Endothelial cell (in vitro differentiated cells): ENCODE data around the gene ADD2. TPM values are rescaled to one million over a fixed set of nuclear protein-coding genes. Genes with fewer than 3 reads are reported as not detected.

Experiments
- DNase-seq: peaks from one replicate; pipeline ENCODE4 v3.0.0; 2021; ENCODE audit warnings: low spot score
- H3K27ac Mint-ChIP-seq: one replicate; pipeline ENCODE4 v1.8.0; 2021; ENCODE audit warnings: mixed read lengths, inconsistent platforms; ENCODE audit not compliant: unreplicated experiment
- H3K27me3 Mint-ChIP-seq: one replicate; pipeline ENCODE4 v1.8.0; 2021; ENCODE audit warnings: mild to moderate bottlenecking, moderate library complexity, mixed read lengths, inconsistent platforms; ENCODE audit not compliant: unreplicated experiment
- H3K36me3 Mint-ChIP-seq: one replicate; pipeline ENCODE4 v1.8.0; 2021; ENCODE audit warnings: mild to moderate bottlenecking, low read depth, mixed read lengths, inconsistent platforms; ENCODE audit not compliant: unreplicated experiment
- H3K4me1 Mint-ChIP-seq: one replicate; pipeline ENCODE4 v1.8.0; 2021; ENCODE audit warnings: mild to moderate bottlenecking, mixed read lengths, inconsistent platforms; ENCODE audit not compliant: unreplicated experiment
- H3K4me3 Mint-ChIP-seq: one replicate; pipeline ENCODE4 v1.8.0; 2021; ENCODE audit warnings: mild to moderate bottlenecking, mixed read lengths, inconsistent platforms; ENCODE audit not compliant: unreplicated experiment
- H3K9me3 Mint-ChIP-seq: one replicate; pipeline ENCODE4 v1.8.0; 2021; ENCODE audit warnings: mixed read lengths, inconsistent platforms; ENCODE audit not compliant: unreplicated experiment
- total RNA-seq: library from RNA; stranded (reverse); fragmentation: NEBNext Ultra II Directional; extraction: Animal tissue kit (Norgen Biotek cat#: 25700); gene quantifications from one replicate; pipeline ENCODE4 v1.2.1, GENCODE V29; 2021; ENCODE audit not compliant: unreplicated experiment
- TF ChIP-seq, protein P1 (sequence below): fragments of 200-600 bp; sonication (generic); IDR thresholded peaks from one replicate; pipeline ENCODE4 v1.5.0; 2021; ENCODE audit warnings: antibody characterized with exemption; ENCODE audit not compliant: unreplicated experiment

Gene ADD2
- total RNA-seq, 1 donor from 2014 or later = 54.0 TPM

DNA sequence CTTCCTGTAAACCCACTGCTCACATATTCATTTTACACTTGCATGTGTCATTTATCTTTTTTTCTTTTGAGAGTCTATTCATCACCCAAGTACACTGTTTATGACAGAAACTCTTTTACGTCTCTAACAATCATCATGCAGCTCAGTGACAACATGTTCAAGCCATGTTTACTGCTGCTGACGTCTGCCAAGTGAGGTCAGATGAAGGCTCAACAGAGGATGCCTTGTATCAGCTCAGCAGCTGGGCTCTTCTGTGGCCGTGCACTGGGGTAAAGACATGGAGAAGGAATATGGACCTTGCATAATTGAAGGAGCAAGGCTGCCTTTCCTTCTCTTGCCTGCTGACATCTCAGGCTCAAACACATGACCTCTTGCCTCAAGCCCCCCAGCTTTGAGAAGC lies 99.6 kb downstream of the ADD2 start:
- DNase-seq = no peak
- Mint-ChIP-seq H3K4me3 (no peak overlapping the region), H3K36me3 (peaks cover 40% of the 10 kb centered on the region)

DNA sequence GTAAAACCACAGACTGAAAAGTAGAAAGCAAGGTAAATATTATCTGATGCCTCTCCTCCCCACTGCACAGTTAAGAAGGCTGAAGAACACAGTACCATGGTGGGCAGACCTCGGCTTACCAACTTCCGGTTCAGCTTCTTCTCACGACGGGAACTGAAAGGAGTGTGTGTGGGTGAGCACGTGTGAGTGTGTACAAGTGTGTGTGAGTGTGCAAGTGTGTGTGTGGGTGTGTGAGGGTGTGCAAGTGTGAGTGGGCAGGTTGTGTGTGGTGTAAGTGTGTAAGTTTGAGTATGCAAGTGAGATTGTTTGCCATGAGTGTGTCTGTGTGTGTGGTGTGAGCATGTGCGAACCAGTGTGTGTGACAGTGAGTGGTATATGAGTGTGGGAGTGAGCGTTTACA lies 103.5 kb downstream of the ADD2 start:
- H3K27ac Mint-ChIP-seq = no peak overlapping the region
- H3K36me3 Mint-ChIP-seq = peaks cover 38% of the 10 kb centered on the region
- TF ChIP-seq, protein P1, sequence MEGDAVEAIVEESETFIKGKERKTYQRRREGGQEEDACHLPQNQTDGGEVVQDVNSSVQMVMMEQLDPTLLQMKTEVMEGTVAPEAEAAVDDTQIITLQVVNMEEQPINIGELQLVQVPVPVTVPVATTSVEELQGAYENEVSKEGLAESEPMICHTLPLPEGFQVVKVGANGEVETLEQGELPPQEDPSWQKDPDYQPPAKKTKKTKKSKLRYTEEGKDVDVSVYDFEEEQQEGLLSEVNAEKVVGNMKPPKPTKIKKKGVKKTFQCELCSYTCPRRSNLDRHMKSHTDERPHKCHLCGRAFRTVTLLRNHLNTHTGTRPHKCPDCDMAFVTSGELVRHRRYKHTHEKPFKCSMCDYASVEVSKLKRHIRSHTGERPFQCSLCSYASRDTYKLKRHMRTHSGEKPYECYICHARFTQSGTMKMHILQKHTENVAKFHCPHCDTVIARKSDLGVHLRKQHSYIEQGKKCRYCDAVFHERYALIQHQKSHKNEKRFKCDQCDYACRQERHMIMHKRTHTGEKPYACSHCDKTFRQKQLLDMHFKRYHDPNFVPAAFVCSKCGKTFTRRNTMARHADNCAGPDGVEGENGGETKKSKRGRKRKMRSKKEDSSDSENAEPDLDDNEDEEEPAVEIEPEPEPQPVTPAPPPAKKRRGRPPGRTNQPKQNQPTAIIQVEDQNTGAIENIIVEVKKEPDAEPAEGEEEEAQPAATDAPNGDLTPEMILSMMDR = no peak
- DNase-seq = no peak
- H3K4me3 Mint-ChIP-seq = peak overlapping the region; percentile 24
- H3K4me1 Mint-ChIP-seq = no peaks in the 10 kb centered on the region
- H3K9me3 Mint-ChIP-seq = no peaks in the 10 kb centered on the region
- peaks cover 6% of the 10 kb centered on the region for H3K27me3 Mint-ChIP-seq

More for the DNA sequence above, 99.6 kb downstream of the ADD2 start:
- H3K27me3 Mint-ChIP-seq = peaks cover 6% of the 10 kb centered on the region
- no peaks in the 10 kb centered on the region for H3K9me3 Mint-ChIP-seq
- peaks cover 8% of the 10 kb centered on the region for H3K4me1 Mint-ChIP-seq
- no peak overlapping the region for H3K27ac Mint-ChIP-seq
- TF ChIP-seq, protein P1 = no peak

DNA sequence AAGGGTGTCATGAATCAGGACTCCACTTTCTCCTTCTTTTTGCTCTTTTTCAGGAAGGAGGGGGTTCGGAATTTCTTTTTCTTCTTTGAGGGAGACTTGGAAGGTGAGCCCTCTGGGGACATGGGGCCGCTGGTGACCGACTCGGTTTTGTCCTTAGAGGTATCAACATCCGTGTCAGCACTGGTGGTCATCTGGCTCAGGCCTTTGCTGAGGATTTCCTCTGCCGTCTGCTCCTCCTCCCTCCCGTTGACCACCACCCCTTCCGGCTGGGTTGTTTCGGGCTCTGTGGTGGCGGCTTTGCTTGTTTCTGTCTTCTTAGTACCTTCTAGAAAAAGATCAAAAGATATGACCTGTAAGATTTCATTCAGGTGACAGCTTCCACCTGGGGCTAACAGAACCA lies 104.6 kb downstream of the ADD2 start:
- Mint-ChIP-seq H3K27me3 (peaks cover 6% of the 10 kb centered on the region), H3K9me3 (no peaks in the 10 kb centered on the region), H3K4me3 (no peak overlapping the region), H3K4me1 (no peaks in the 10 kb centered on the region), H3K27ac (no peak overlapping the region), H3K36me3 (peaks cover 30% of the 10 kb centered on the region)
- TF ChIP-seq, protein P1 = no peak
- no peak for DNase-seq

DNA sequence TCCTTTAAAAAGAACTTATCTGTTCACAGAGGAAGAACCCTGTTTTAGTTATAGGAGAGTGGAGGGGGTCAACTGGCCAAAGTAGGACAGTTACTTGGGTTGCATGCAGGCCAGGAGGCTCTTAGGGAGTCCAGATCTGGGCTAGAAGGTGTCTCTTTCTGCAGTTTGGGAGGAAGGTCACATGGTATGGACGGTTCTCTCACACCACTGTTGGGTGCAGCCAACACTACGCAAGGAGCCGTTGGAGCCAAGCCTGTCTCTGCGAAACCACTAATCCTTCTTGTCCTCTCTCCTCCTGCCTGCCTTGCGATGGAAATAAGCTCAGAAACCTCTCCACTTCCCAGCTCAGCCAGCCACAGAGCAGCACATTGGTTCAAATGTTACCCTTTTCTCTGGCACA lies 108.4 kb downstream of the ADD2 start:
- peaks cover 20% of the 10 kb centered on the region for H3K36me3 Mint-ChIP-seq
- no peaks in the 10 kb centered on the region for H3K9me3 Mint-ChIP-seq
- peaks cover 3% of the 10 kb centered on the region for H3K27me3 Mint-ChIP-seq
- DNase-seq = no peak
- TF ChIP-seq, protein P1 = no peak
- H3K4me3 Mint-ChIP-seq = no peak overlapping the region
- no peak overlapping the region for H3K27ac Mint-ChIP-seq
- no peaks in the 10 kb centered on the region for H3K4me1 Mint-ChIP-seq

DNA sequence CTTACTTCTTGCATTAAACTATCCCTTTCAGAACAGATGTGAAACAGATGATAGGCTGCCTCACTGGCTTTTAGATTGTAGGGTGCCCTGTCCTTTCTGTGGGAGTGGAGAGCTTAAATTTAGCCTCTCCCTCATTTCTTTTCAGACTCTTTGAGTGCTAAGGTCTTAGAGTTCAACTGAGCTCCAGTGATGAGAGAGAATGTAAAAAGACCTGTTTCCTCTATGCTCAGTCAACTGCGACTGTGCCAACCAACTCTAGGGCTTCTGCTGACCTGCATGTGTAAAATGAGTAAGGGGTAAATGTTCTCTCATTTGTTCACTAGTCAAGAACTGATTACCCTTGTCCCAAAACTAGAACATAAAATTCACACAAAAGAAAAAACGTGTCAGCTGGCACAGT lies 109.5 kb downstream of the ADD2 start:
- Mint-ChIP-seq H3K27ac (no peak overlapping the region), H3K27me3 (peaks cover 3% of the 10 kb centered on the region), H3K36me3 (peaks cover 10% of the 10 kb centered on the region), H3K4me1 (no peaks in the 10 kb centered on the region), H3K9me3 (no peaks in the 10 kb centered on the region), H3K4me3 (no peak overlapping the region)
- TF ChIP-seq, protein P1 = no peak
- no peak for DNase-seq
